ENCODE results near the gene SF3B6.

SF3B6 gene

DNA sequence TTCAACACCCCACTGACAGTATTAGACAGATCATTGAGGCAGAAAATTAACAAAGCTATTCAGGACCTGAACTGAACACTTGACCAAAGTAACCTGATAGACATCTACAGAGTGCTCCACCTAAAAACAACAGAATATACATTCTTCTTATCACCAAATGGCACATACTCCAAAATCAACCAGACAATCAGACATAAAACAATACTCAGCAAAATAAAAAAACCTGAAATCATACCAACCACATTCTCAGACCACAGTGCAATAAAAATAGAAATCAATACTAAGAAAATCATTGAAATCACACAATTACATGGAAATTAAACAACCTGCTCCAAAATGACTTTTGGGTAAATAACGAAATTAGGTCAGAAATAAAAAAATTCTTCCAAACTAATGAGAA is 31.2 kb upstream of the SF3B6 start:
- no peak for DNase-seq (ENCODE audit: low read depth)
- TF ChIP-seq, protein P1, sequence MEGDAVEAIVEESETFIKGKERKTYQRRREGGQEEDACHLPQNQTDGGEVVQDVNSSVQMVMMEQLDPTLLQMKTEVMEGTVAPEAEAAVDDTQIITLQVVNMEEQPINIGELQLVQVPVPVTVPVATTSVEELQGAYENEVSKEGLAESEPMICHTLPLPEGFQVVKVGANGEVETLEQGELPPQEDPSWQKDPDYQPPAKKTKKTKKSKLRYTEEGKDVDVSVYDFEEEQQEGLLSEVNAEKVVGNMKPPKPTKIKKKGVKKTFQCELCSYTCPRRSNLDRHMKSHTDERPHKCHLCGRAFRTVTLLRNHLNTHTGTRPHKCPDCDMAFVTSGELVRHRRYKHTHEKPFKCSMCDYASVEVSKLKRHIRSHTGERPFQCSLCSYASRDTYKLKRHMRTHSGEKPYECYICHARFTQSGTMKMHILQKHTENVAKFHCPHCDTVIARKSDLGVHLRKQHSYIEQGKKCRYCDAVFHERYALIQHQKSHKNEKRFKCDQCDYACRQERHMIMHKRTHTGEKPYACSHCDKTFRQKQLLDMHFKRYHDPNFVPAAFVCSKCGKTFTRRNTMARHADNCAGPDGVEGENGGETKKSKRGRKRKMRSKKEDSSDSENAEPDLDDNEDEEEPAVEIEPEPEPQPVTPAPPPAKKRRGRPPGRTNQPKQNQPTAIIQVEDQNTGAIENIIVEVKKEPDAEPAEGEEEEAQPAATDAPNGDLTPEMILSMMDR (IDR thresholded peaks at IDR 0.05; ENCODE audit: low read depth, low read length): no peak
- TF ChIP-seq MYC (IDR thresholded peaks at IDR 0.05; ENCODE audit: low read depth, low read length): no peak
- TF ChIP-seq POLR2A (IDR thresholded peaks at IDR 0.05; ENCODE audit: extremely low read depth, insufficient read length): no peak
- TF ChIP-seq, protein P2, sequence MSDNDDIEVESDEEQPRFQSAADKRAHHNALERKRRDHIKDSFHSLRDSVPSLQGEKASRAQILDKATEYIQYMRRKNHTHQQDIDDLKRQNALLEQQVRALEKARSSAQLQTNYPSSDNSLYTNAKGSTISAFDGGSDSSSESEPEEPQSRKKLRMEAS (IDR thresholded peaks at IDR 0.05; ENCODE audit: low read depth, low read length): no peak

DNA sequence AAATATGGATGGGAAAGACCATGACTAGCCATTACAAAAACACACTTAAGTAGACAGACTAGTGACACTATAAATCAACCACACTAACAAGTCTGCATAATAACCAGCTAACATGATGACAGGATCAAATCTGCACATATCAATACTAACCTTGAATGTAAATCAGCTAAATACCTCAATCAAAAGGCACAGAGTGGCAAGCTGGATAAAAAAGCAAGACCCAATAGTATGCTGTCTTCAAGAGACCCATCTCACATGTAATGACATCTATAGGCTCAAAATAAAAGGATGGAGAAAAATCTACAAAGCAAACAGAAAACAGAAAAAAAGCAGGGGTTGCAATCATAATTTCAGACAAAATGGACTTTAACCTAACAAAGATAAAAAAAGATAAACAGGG is 30.7 kb upstream of the SF3B6 start:
- TF ChIP-seq, protein P2 (IDR thresholded peaks at IDR 0.05; ENCODE audit: low read depth, low read length): no peak
- TF ChIP-seq MYC (IDR thresholded peaks at IDR 0.05; ENCODE audit: low read depth, low read length): no peak
- no peak for TF ChIP-seq POLR2A (IDR thresholded peaks at IDR 0.05; ENCODE audit: extremely low read depth, insufficient read length)
- TF ChIP-seq, protein P1 (IDR thresholded peaks at IDR 0.05; ENCODE audit: low read depth, low read length): no peak
- DNase-seq (ENCODE audit: low read depth): no peak
- no peak overlapping the region for H3K4me3 ChIP-seq (ENCODE audit: low read depth, low read length)

More for the DNA sequence above, 31.2 kb upstream of the SF3B6 start:
- H3K4me3 ChIP-seq (ENCODE audit: low read depth, low read length): no peak overlapping the region

GRCh38 chr2:24105816-24106215 is 29.7 kb upstream of the SF3B6 start:
- no peak for DNase-seq (ENCODE audit: low read depth)
- no peak overlapping the region for H3K4me3 ChIP-seq (ENCODE audit: low read depth, low read length)
- TF ChIP-seq, protein P2 (IDR thresholded peaks at IDR 0.05; ENCODE audit: low read depth, low read length): no peak
- TF ChIP-seq, protein P1 (IDR thresholded peaks at IDR 0.05; ENCODE audit: low read depth, low read length): no peak
- no peak for TF ChIP-seq POLR2A (IDR thresholded peaks at IDR 0.05; ENCODE audit: extremely low read depth, insufficient read length)

- TF ChIP-seq, protein P1 (IDR thresholded peaks at IDR 0.05; ENCODE audit: low read depth, low read length): no peak
- no peak for TF ChIP-seq MYC (IDR thresholded peaks at IDR 0.05; ENCODE audit: low read depth, low read length)
- TF ChIP-seq, protein P2 (IDR thresholded peaks at IDR 0.05; ENCODE audit: low read depth, low read length): no peak
- no peak for TF ChIP-seq POLR2A (IDR thresholded peaks at IDR 0.05; ENCODE audit: extremely low read depth, insufficient read length)
- H3K4me3 ChIP-seq (ENCODE audit: low read depth, low read length): no peak overlapping the region
- DNase-seq (ENCODE audit: low read depth): no peak
These were observed 28.8 kb upstream of the SF3B6 start for GRCh38 chr2:24104906-24105305.

GRCh38 chr2:24104110-24104650 is 28.1 kb upstream of the SF3B6 start:
- TF ChIP-seq, protein P2 (IDR thresholded peaks at IDR 0.05; ENCODE audit: low read depth, low read length): no peak
- TF ChIP-seq POLR2A (IDR thresholded peaks at IDR 0.05; ENCODE audit: extremely low read depth, insufficient read length) (no peak), MYC (IDR thresholded peaks at IDR 0.05; ENCODE audit: low read depth, low read length) (no peak)
- TF ChIP-seq, protein P1 (IDR thresholded peaks at IDR 0.05; ENCODE audit: low read depth, low read length): no peak
- no peak for DNase-seq (ENCODE audit: low read depth)
- H3K4me3 ChIP-seq (ENCODE audit: low read depth, low read length): no peak overlapping the region

All from NB4 (cell line).